Parathyroid adenoma (tissue), 2 donors: ENCODE measurements around the gene MS4A6E.
A peak's percentile ranks its signal among the peaks of the same experiment; 100 is the strongest.

Source experiments
- H2AFZ ChIP-seq: fragments of 300-600 bp; sonication (generic); one replicate; pipeline ENCODE4 v1.7.0; 2017; ENCODE audit warnings: antibody characterized with exemption, mild to moderate bottlenecking
- H3K27ac ChIP-seq: fragments of 300-600 bp; sonication (generic); one replicate; pipeline ENCODE4 v1.7.0; 2017
- H3K27me3 ChIP-seq: fragments of 300-600 bp; sonication (generic); one replicate; pipeline ENCODE4 v1.7.0; 2017; ENCODE audit warnings: low read length; ENCODE audit not compliant: control insufficient read depth, insufficient read depth
- H3K36me3 ChIP-seq: fragments of 300-600 bp; sonication (generic); one replicate; pipeline ENCODE4 v1.7.0; 2017; ENCODE audit warnings: low read length; ENCODE audit not compliant: control insufficient read depth, insufficient read depth
- H3K4me1 ChIP-seq: fragments of 300-600 bp; sonication (generic); one replicate; pipeline ENCODE4 v1.7.0; 2017; ENCODE audit warnings: control low read depth
- H3K4me2 ChIP-seq: fragments of 300-600 bp; sonication (generic); one replicate; pipeline ENCODE4 v1.7.0; 2017; ENCODE audit warnings: low read length
- H3K4me3 ChIP-seq: fragments of 300-600 bp; sonication (generic); one replicate; pipeline ENCODE4 v1.7.0; 2017; ENCODE audit warnings: low read depth, low read length
- H3K79me2 ChIP-seq: fragments of 300-600 bp; sonication (generic); one replicate; pipeline ENCODE4 v1.7.0; 2017; ENCODE audit warnings: control low read depth
- H3K9ac ChIP-seq: fragments of 300-600 bp; sonication (generic); one replicate; pipeline ENCODE4 v1.7.0; 2017; ENCODE audit warnings: mild to moderate bottlenecking
- H3K9me3 ChIP-seq: fragments of 300-600 bp; sonication (generic); one replicate; pipeline ENCODE4 v1.7.0; 2017; ENCODE audit warnings: low read length; ENCODE audit not compliant: control insufficient read depth
- CTCF ChIP-seq: fragments of 300-600 bp; sonication (generic); IDR thresholded peaks from one replicate; pipeline ENCODE4 v1.7.0; 2017; ENCODE audit warnings: antibody characterized with exemption, mild to moderate bottlenecking
- donor health status: primary hyperparathyroidism.

Gene MS4A6E

GRCh38 chr11:60371854-60372253 is 44.8 kb downstream of the MS4A6E start:
- no peak overlapping the region for H3K27ac ChIP-seq
- no peaks in the 10 kb centered on the region for H3K9me3 ChIP-seq
- H3K36me3 ChIP-seq, result no peaks in the 10 kb centered on the region
- H3K79me2 ChIP-seq, result no peaks in the 10 kb centered on the region
- H3K4me1 ChIP-seq, result no peaks in the 10 kb centered on the region
- no peaks in the 10 kb centered on the region for H3K27me3 ChIP-seq
- no peak overlapping the region for H3K9ac ChIP-seq
- TF ChIP-seq CTCF, result no peak
- no peak overlapping the region for H2AFZ ChIP-seq
- H3K4me2 ChIP-seq, result no peak overlapping the region
- no peak overlapping the region for H3K4me3 ChIP-seq

GRCh38 chr11:60372767-60373166 is 45.7 kb downstream of the MS4A6E start:
- Histone ChIP-seq H3K27ac (no peak overlapping the region), H3K27me3 (no peaks in the 10 kb centered on the region), H3K9me3 (no peaks in the 10 kb centered on the region), H3K36me3 (no peaks in the 10 kb centered on the region), H3K4me1 (no peaks in the 10 kb centered on the region), H3K79me2 (no peaks in the 10 kb centered on the region), H3K9ac (no peak overlapping the region), H3K4me2 (no peak overlapping the region), H3K4me3 (no peak overlapping the region), H2AFZ (no peak overlapping the region)
- no peak for TF ChIP-seq CTCF

GRCh38 chr11:60375316-60375715 is 48.3 kb downstream of the MS4A6E start:
- Histone ChIP-seq H3K27ac (no peak overlapping the region), H3K9me3 (no peaks in the 10 kb centered on the region), H3K9ac (no peak overlapping the region), H3K27me3 (no peaks in the 10 kb centered on the region), H3K4me1 (no peaks in the 10 kb centered on the region), H3K36me3 (no peaks in the 10 kb centered on the region), H3K79me2 (no peaks in the 10 kb centered on the region), H3K4me2 (no peak overlapping the region), H3K4me3 (no peak overlapping the region), H2AFZ (no peak overlapping the region)
- no peak for TF ChIP-seq CTCF

- no peak for TF ChIP-seq CTCF
- H3K4me3 ChIP-seq, result no peak overlapping the region
- no peak overlapping the region for H3K4me2 ChIP-seq
- no peaks in the 10 kb centered on the region for H3K79me2 ChIP-seq
- H3K27ac ChIP-seq, result no peak overlapping the region
- H3K9ac ChIP-seq, result no peak overlapping the region
- no peak overlapping the region for H2AFZ ChIP-seq
- no peaks in the 10 kb centered on the region for H3K27me3 ChIP-seq
- H3K9me3 ChIP-seq, result no peaks in the 10 kb centered on the region
- no peaks in the 10 kb centered on the region for H3K36me3 ChIP-seq
- H3K4me1 ChIP-seq, result no peaks in the 10 kb centered on the region
Measured at GRCh38 chr11:60376601-60377000, 49.5 kb downstream of the MS4A6E start.

GRCh38 chr11:60377401-60378136 is 50.5 kb downstream of the MS4A6E start:
- H3K36me3 ChIP-seq, result no peaks in the 10 kb centered on the region
- no peaks in the 10 kb centered on the region for H3K9me3 ChIP-seq
- no peak overlapping the region for H3K9ac ChIP-seq
- H3K4me2 ChIP-seq, result no peak overlapping the region
- H3K4me1 ChIP-seq, result no peaks in the 10 kb centered on the region
- no peaks in the 10 kb centered on the region for H3K27me3 ChIP-seq
- H2AFZ ChIP-seq, result no peak overlapping the region
- no peaks in the 10 kb centered on the region for H3K79me2 ChIP-seq
- TF ChIP-seq CTCF, result no peak
- H3K4me3 ChIP-seq, result no peak overlapping the region
- H3K27ac ChIP-seq, result peak overlapping the region; percentile 36
